GM18499 (cell line): ENCODE data around the gene MBD5.

Experiments used
- ATAC-seq: cut with Tn5 transposase; IDR thresholded peaks from one replicate; pipeline ENCODE4 v1.9.1; 2021; ENCODE audit warnings: moderate number of reproducible peaks; ENCODE audit not compliant: insufficient read depth, unreplicated experiment

MBD5 gene

DNA sequence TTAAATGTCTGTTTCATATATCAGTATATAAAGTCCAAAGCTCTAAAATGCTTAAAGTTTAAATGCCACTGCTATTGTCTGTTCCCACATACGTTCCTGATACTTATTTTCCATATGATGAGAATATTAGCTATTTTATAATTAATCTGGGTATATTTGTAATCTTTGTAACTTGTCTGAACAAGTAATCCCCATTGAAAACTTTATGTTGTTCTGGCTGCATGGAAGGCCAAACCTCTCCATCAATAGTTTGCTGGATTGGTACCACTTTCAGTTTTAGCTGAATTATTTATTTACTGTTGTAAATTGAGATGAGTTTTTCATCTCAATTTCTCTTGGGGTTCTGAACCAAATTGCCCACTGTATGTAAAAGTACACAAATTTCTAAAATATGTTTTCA is 1.5 kb downstream of the MBD5 start:
- ATAC-seq: no peak

DNA sequence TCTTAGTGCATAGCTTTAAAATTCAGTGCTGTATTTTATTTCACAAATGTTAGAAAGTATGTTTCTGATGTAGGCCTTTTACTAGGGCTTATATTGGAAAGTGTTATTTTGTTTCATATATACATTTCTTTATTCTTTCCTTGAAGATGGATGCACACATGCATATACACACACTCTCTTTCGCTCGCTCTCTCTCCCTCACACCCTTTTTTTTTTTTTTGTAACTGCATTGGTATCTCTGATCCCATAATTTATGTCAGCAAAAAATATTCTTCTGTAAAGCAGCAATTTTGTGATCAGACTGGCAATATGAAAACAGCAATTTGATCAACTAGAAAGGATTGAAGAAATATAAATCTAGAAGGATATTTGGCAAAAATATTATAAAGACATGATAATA is 2.0 kb downstream of the MBD5 start:
- ATAC-seq: no peak

GRCh38 chr2:148023861-148024260 is 3.0 kb downstream of the MBD5 start:
- peak; percentile 34 for ATAC-seq

DNA sequence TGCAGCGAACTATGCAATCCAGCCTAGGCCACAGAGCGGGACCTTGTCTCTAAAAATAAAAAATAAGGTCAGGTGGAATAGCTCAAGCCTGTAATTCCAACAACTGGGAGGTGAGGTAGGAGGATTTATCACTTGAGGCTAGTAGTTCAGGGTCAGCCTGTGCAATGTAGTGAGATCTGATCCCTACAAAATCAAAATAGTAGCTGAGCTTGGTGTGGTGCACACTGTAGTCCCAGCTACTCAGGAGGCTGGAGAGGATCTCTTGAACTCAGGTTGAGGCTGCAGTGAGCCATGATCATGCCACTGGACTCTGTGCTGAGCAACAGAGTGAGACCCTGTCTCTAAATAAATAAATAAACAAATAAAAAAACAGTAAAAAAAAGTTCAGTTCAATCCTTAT is 5.7 kb downstream of the MBD5 start:
- no peak for ATAC-seq

DNA sequence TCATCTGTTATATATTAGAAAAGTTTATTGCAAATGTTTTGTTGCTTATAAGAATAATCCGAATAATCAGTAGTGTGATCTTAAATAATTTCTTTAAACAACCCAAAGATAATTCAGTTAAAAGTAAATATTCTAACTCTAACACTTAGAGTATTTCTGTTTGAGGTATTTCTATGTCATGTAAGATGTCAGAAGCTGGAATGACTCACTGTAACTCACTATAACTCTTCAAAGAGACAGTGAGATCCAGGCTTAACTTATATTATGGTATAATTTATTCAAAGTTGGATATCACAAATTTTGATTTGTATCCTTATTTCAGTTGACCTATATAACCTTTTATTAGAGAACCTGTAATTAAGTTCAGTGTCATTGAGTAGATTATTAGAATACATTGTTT is 6.9 kb downstream of the MBD5 start:
- ATAC-seq: no peak

DNA sequence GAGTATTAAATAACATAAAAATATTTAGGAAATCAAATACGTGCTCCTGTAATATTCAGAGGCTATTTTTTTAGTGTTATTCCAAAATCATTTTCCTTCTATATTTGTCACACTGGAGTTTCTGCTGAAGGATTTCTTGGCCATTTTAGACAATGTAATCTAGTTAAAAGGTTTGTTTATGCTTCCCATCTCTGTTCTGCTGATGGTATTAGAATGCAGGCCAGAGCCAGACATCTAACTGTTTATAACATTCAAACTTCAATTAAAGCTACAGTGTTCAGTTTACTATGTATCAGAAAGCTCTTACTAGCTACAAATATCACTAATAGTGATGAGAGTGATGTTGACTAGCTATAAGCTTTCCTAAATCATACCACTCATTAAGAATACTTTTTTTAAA is 7.9 kb downstream of the MBD5 start:
- ATAC-seq: no peak

- ATAC-seq: no peak
These were observed 10.3 kb downstream of the MBD5 start for GRCh38 chr2:148031152-148031551.

GRCh38 chr2:148032215-148032614 is 11.3 kb downstream of the MBD5 start:
- ATAC-seq: no peak

DNA sequence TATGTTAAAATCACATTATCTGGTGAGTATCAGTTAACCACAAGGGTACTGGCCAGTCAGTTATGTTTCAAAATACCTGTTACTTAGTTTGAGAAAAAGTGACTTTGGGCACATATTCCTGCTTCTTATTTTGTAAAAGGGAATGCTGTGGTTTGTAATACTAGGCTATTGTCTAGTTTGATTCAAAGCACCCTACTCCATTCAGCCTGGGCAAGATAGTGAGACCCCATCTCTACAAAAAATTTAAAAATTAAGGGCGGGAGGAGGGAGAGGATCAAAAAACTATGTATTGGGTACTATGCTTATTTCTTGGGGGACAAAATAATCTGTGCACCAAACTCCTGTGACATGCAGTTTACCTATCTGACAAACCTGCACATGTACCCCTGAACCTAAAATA is 18.9 kb downstream of the MBD5 start:
- ATAC-seq: no peak

DNA sequence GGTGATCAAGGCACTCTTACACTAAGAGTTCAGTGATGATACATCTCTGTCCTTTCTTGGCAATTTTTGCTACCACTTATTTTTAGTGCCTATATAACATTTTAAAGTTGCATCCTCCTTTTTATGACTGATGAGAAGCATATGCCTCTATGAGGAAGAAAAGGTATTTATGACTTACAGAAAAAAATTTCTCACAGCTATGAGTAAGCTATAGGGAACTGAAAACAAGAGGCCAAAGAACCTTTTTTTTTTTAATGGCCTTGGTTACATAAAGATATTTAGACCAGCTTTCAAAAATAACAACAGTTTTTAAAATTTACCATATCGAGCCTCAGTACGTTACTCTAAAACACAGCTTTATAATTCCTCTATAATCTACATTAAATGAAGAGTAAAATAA is 21.3 kb downstream of the MBD5 start:
- ATAC-seq: peak; percentile 94

DNA sequence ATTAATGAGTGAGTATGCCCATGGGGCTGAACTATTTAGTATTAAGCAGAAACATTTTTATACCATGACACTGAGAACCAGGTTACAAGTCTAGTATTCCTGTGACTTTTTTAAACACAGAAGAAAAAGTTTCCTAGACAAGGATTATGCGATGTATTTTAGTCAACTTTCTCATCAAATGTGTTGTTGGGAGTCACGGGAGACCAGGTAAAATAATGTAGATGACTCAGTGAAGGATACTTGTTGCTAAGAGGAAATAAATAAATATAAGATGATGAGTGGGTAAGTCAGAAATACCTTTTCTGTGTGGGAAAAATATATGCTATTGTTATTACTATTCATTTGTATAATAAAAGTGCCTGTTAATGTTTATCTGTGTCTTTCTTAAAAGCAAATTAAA is 23.4 kb downstream of the MBD5 start:
- ATAC-seq: no peak

DNA sequence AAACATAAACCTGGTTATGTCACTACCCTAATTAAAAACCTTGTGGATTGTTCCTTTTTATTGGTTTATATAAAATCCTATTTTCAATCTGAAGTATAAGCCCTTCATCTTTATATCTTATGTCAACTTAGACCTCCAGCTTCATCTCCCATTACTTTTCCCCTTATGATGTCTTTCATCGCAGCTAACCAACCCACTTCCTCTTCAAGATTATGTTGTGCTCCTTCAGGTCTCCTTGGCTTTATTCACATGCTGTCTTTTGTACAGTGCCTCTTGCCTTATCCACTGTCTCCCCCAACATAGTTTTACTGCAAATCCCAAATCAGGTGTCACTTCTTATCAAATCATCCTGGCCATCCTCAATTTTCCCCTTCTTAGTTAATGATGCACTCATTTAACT is 25.9 kb downstream of the MBD5 start:
- no peak for ATAC-seq

- ATAC-seq: peak; percentile 54
These were observed 27.8 kb downstream of the MBD5 start for GRCh38 chr2:148048475-148049221.

DNA sequence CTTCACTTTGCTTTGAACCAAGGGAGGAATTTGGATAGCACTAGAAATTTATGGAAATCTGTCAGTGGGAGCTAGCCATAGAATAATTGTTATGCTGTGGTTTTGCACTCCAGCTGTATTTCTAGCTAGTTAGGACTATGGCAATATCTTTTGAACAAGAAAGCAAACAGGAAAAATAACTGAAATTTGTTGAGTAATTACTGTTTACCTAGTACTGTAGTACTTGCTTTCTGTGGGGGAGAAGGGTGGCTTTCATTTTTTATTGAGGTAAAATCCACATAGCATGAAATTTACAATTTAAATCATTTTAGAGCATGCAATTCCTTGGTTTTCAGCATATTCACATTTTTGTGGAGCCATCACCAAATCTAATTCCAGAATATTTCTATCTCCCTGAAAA is 28.4 kb downstream of the MBD5 start:
- ATAC-seq: no peak

GRCh38 chr2:148052687-148053086 is 31.8 kb downstream of the MBD5 start:
- ATAC-seq: no peak

GRCh38 chr2:148058641-148059040 is 37.8 kb downstream of the MBD5 start:
- ATAC-seq: no peak

DNA sequence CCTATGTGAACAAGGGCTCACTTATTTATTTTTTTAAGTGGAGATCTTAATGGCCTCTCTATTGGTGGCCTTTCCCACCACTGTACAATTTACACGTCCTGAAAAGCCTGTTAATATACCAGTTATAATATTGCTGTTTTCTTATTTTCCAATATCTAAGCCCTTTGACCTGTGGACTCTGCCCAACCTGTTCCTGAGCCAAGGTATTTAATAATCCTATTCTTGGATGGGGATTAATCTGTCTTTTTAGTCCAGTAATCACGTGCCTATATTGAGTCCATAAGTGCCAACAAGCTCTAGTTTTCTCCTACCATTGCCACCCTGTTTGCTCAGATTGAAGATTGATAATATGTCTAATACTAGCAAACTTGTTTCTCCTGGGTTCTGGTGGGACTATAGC is 42.7 kb downstream of the MBD5 start:
- no peak for ATAC-seq

DNA sequence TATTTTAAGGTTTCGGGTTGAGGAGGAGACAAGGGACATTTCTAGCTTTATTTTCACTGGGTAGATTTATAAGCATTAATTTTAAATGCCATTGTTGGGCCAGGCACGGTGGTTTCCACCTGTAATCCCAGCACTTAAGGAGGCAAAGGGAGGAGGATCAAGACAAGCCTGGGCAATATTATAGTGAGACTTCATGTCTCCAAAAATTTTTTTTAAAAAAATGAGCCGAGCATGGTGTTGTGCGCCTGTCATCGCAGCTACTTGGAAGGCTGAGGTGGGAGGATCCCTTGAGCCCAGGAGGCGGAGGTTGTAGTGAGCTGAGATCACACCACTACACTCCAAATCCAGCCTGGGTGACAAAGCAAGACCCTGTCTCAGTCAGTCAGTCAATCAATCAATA is 45.0 kb downstream of the MBD5 start:
- no peak for ATAC-seq

DNA sequence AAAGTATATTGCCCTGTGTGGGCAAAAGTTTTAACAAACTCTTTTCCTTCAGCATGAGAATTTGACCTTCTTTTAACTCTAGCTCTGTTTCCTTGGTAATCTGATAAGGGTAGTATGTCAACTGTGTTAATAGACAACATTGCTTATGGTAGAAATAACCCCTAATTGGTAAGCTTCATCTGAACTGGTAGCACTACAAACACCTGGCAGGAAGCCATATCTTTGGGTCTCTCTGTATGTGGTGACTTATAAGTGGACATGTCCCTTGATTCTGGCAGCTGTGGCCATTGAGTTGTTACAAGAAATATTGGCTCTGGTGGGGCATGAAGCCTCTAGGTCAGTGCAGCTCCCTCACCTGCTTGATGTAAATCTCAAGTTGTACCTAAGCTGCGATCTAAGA is 46.9 kb downstream of the MBD5 start:
- no peak for ATAC-seq

DNA sequence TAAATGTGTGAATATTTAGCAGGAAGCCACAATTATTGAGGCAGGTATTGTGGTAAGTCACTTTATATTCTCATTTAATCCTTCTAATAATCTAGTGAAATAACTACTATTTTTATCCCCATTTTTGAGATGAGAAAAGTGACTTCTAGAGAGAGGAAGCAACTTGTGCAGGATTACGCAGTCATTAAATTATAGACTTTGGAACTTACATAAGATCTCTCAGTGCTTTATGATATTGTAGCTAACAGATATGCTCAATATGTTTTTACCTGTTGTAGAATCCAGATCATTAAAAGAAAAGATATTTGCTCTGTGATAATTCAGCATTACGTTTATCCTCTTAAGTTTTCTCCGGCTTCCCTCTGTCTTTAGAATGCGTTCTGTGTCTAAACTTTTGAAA is 50.5 kb downstream of the MBD5 start:
- no peak for ATAC-seq

GRCh38 chr2:148096012-148096411 is 75.1 kb downstream of the MBD5 start:
- no peak for ATAC-seq

- no peak for ATAC-seq
These were observed 81.8 kb downstream of the MBD5 start for GRCh38 chr2:148102641-148103040.

DNA sequence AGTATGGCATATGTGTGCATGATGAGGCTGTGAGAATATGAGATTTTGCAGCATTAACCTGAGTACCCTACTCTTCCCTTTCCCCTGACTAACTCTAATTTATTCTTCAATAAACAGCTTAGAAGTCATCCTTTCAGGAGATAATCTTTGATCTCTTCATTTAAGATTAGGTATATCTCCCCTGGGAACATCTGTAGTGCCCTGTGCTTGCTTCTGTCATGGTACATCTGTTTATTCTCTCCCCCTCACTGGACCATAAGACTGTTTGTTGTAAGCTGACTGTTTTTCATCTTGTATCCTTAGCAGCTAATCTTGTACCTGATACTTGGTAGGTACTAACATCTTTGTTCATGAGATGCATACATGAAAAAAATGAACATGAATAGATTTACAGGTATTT is 83.1 kb downstream of the MBD5 start:
- no peak for ATAC-seq
